Stimulated activated CD4-positive, alpha-beta T cell treated with anti-CD3 and anti-CD28 coated beads, Interleukin-4, amount 100 ng/mL, for 4 hours (primary cell): ENCODE measurements around the gene RAB17.

Experiments used
- DNase-seq, 2 experiments: peaks; one replicate each; pipeline ENCODE4 v3.0.0-alpha.2; 2020

The RAB17 gene, protein sequence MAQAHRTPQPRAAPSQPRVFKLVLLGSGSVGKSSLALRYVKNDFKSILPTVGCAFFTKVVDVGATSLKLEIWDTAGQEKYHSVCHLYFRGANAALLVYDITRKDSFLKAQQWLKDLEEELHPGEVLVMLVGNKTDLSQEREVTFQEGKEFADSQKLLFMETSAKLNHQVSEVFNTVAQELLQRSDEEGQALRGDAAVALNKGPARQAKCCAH

DNA sequence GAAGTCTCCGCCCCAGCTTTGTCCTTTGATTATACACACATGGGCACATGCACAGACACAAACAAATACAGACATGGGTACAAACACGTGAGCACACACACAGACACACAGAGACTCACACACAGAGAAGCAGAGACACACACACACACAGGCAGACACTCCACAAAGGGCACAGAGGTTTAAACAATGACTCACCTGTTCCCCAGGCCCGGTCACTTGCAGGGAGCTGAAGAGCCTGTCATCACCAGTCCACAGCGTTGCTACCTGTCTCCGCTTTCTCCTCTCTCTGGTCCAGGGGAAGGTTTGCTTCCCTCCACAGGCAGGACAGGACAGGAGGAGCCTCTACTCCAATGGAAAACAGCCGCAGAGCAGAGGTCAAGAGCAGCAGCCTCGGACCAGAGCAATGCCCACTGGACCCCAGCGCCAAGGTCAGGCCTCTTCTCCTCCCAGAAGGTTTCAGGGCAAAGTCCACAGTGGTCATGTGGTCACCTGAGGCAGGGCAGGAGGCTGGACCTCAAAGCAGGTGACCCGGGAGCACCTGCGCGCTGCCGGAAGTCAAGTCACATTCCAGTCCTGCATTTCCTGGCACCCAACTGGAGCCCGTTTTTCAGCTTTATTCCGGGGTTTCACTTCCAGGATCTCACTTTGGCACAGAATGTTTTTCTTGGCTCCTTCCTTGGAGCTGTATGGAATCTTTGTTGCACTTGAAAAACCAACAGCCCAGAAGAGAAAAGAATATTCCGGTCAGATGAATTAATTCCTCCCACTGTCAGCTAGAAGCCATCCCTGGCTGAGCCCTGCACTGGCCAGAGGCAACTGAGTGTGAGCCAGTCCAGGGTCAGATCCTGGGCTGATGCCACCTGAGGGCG lies at the start of gene RAB17:
TSS of gene RAB17 (minus strand) at position 463 of the 869 bp plus-strand sequence. CDS start 4,580 bp downstream, outside the sequence.
- DNase-seq, result no peak

DNA sequence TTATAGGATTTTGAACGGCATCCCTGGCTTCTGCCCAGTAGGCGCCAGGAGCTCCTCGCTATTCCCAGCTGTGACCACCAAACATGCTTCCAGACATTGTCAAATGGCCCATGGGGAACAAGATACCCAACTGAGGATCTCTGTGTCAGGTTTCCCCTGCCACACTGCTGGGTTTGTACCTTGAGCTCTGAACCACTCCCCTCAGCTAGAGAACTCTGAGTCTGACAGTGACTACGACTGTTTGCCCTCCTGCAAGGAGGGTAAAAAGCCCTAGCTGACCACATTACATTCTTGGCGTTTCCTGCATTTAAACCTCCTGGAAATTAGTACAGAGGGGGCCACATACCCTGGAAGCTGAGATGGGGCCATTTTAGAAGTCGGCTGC lies 49.3 kb upstream of the RAB17 start:
- no peak for DNase-seq

DNA sequence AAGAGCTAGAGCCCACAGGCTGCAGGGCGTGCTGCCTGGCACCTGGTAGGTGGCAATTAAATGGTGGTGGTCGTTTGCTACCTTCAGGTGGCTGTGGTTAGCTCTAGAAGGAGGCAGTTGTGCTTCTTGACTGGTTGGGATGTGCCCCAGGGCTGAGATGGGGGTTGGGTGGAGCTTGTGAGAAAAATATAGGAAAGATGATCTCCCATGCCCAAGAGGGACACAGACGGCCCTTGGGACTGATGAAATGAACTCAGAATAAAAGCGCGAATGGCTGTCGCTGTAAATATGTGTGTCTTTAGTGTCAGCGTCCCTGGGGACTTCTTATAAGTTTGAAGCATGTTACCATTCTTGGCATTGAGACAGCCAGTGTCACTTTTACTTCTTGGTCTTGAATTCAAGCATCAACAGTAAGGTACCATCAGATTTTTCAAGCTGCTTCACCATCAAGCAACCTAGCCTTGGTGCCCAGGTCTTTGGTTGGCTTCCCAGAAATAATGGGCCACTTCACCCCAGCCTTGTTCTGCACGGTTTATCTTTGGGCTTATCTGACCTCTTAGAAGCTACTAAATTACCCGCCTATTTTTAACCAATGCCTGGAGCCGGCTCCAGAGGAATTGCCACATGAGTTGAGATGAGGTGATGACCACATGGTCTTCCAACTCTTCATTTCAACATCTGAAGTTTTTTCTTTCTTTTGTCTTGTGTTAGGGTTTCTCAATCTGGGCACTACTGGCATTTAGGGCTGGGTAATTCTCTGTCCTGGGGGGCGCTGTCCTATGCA lies 48.7 kb upstream of the RAB17 start:
- DNase-seq, result no peak

DNA sequence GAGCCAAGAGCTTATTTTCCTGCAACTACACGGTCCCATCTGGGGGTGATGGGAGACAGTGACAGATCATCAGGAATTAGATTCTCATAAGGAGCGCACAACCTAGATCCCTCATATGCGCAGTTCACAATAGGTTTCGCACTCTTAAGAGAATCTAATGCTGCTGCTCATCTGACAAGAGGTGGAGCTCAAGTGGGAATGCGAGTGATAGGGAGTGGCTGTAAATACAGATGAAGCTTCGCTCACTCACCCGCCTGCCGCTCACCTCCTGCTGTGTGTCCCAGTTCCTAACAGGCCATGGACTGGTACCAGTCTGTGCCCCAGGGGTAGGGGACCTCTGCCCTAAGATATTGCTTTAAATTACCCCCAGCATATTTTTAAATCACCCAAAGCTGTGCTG lies 47.6 kb upstream of the RAB17 start:
- no peak for DNase-seq

- DNase-seq, result no peak
Measured at GRCh38 chr2:237637429-237638135, 47.0 kb upstream of the RAB17 start.

DNA sequence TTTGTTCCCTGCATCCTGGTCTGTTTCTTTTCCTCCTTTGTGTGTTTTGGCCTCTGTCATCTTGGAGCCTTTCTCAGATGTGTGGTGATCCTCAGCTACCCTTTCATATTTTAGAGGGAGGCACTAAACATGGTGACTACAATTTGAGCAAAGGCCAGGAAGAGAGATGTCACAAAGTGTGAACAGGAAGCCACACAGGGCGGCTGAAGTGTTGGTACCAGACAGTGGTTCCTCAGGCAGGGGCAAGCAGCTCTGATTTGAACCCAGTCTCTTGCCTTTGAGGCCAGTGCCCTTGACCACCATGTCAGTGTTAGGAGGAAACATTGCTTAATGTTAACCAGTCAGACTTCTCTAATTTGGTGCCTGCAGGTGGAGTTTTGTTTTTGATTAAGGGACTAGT lies 46.0 kb upstream of the RAB17 start:
- DNase-seq, result no peak

- DNase-seq, result no peak
Measured at GRCh38 chr2:237633061-237633561, 42.6 kb upstream of the RAB17 start.

DNA sequence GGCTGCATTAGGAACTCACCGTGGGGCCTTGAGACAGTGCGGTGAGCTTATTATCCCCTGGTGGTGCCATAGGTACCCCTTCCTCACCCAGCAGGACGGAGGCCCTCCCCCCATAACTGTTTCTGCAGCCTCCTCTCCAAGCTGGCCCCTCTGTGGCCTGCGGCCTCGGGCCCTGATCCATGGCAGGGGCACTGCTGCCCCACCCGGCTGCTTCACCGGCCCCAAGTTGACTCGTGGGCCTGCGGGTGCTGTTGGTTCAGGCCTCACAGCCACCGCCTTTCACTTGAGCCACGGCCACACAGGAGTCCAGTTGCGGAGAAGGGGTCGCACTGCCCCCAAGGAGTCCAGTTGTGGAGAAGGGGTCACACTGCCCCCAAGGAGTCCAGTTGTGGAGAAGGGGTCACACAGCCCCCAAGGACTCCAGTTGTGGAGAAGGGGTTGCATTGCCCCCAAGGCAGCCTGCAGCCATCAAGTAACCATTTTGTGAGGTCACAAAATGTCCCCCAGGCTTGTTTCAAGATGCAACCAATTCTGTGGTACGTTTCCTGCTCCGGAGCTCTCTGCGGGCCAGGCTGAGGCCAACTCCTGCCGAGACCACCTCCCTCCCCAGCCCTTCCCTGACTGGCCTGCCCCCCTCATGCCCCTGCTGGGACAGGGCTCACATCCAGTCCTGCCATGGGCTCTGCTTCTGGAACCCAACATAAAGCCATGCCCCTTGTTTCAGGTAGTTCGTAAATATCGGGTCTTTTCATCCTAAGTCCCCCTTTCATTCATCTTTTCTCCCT lies 41.5 kb upstream of the RAB17 start:
- no peak for DNase-seq

DNA sequence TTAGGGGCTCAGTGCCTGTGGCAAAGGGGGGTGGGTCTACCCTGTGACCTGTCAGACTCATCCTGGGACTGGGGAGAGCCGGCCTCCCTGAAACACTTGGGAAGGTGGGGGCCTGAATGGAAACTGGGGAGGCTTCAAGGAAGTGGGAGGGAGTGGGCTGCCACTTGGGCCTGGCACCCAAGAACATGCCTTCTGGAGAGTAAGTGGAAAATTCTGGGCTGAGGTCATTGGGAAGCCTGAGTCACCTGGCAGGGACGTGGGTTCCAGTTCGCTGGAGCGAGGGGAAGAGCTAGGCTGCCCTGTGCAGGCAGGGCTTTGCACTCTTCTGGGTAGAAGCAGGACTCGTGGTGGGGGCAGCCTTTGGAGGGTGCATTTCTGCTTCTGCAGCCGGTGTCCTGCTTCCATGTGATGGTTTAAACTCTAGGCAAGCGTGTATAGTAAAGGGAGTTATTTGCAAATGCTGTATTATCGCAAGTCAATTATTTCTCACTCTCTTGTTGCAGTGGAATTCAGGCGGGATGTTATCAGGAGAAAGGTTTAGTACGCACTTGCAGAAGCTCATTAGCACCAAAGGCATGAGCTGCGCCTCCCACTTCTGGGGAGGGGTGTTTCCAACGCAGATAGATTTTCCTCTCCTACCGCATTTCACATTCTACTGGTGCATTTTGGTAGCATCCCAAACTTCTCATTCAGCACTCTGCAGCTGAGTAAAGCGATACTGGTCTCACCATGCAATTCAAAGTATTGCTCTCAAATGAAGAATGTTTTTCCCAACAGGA lies 40.7 kb upstream of the RAB17 start:
- no peak for DNase-seq

DNA sequence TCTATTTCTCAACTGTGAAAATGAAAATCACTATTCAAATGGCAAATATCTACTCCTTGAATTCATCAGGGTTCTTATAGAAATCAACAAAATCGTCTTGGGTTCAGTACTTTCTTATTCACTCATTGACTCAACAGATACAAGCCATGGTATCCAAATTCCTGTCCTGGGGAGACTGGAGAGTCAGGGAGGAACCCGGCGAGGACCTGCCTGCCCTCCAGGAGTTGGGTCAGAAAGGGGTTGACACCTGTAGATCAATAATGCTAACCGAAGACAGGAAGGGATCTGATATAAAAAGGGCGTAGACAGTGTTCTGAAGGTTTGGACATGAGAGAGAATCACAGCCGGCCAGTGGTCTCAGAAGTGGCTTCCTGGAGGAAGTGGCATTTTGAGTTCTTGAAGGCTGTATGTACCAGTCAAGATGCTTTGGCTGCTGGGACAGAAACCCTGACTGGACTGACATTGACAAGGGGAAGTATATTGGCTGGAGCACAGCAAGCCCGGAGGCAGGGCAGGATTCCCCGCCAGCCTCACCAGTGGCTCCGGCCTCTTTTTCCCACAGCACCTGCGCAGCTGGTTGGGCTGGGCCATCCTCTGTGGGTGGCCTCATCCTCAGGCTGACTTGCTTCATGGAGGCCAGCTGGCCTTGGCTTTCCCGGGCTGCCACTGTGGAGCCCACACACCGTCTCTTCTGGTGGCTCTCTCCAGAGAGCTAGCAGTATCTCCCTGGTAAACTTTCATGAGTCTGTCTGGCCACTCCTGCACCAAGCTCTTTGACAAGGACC lies 39.9 kb upstream of the RAB17 start:
- DNase-seq, result no peak

DNA sequence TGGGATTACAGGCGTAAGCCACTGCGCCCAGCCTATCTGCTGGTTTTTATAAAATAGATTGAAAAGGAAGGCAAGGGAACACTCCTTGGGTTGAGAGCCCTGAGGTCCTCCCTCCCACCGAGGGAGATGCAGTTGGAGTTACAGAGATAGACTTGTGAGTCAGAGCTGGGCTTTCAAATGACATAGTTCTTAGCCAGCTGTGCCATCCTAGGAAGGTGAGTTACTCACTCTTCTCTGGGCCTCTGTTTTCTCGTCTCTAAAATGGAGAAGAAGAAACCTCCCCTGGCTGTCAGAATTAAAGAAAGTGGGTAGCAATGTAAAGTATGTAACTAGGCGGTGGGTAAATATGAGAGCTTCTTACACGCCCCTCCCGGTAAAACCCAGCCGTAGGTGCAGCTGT lies 39.2 kb upstream of the RAB17 start:
- no peak for DNase-seq

DNA sequence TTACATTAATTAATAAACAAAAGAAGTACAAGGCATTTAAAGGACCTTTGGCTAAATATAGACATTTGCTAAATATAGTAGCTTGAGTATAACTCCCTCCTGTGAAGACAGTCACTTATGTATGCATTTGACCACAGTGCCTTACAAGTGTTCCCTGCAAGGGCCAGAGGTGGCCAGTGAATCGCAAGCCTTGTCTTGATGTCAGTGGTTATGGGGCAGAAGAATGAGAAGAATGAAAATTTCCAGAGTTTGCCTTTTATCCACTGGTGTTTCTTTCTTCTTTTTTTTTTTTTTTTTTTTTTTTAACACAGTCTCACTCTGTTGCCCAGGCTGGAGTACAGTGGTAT lies 38.6 kb upstream of the RAB17 start:
- DNase-seq, result no peak

DNA sequence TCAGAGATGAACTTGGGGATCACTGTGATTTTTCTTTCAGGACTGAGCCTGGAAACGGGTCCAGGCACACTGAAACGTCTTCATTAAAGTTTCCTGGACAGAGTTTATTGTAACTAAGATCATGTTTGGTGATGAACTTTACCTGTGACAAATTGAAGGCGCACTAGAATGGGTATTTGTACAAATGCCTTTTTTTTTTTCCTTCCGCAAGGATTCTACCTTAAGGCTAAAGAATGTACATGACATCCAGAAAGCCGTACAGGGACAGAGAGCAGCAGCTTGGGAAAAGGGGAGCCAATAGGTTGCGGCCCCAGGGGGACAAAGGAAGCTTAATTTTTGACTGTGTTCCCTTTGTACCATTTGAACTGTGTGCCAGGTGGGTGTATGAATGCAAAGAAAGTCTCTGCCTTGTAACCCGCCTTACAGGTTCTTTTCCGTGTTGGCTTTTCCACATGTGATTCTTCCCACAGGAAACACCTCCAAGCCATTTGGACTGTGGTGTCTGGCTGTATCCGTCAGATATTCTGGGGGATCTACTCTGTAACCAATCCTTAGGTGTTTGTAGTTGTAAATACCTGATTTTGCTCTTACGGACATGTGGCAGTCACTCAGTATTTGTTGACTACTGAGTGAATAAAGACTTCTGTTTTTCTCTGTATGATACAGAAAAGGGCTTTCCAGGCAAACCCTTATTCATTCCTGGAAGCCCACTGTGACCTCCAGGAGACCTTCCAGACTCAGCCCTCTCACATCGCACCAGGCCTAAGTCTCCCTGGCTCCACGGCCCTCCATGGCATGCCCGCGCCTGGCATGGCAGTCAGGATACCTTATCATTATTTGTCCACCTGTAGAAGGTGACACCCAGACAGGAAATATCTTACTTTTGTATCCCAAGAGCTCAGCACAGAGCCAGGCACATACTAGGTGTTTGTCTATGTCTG lies 38.0 kb upstream of the RAB17 start:
- no peak for DNase-seq

DNA sequence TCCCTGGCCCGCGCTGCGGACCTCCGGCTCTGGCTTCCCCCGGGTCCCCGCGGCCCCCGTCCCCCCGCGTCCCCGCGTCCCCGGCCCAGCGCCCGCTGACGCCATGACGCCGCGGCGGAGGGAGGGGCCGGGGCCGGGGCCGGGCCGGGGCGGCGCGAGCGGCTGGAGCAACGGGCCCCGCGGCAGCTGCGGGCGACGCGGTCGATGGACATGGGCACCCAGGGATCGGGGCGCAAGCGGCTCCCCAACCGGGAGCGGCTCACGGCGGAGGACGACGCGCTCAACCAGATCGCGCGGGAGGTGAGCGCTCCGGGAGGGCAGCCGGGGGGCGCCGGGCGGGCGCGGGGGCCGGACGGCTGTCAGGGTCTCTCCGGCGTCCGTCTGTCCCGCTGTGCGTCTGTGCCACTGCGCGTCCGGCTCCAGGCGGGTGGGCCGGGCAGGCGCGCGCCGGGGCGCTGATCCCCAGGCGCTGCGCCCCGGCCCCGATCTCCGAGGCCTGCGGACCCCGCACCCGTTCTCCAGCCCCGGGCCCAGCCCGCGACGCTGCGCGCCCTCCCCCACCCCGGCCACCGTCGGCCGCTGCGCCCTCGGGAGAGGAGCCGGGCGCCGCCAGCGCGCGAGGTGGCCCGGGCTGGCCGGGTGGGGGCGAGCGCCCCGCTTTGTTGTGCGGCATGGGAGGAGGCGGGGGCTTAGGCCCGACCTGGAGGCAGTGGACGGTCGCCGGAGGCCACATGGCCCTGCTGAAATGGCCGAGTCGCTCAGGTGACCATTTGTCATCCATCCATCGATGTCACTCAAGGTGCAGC lies 37.1 kb upstream of the RAB17 start, which contains the start of gene LRRFIP1:
TSS of gene LRRFIP1 (plus strand) at position 147 of the 806 bp plus-strand sequence. CDS start at position 205, 58 bp downstream.
- peak in 1 of 2 experiments; percentile 45 for DNase-seq

GRCh38 chr2:237626813-237627440 lies 36.4 kb upstream of the RAB17 start:
- no peak for DNase-seq

- no peak for DNase-seq
Measured at GRCh38 chr2:237625777-237626176, 35.2 kb upstream of the RAB17 start.

DNA sequence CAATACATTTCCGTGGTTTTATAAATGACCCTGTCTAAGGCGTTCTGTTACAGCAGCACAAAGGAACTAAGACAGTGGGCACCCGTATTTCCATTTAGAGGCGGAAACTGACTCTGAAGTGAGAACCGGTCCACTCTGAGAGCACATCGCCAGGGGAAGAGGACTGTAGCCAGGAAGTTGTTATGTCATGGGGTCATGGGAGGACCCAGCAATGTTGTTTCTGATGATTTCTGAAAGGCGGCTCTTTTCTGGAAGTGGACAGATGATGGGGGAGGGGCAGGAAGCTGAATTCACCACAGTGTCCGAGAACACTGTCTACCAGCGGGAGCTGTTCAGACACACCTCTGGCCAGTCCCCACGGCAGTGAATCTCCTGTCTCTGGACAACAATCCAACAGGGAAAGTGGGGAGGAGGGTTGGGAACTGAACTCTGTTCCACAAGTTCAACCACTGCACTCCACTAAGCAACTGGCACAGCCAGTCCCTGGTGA lies 34.7 kb upstream of the RAB17 start:
- DNase-seq, result no peak
